ENCODE data around the gene CRB3. TPM values are rescaled to one million over a fixed set of nuclear protein-coding genes. Genes with fewer than 3 reads are reported as not detected.

CRB3 gene
- total and polyA plus RNA-seq, 2 of the 13 experiments (the other 11 are each of a cell fraction or from before 2014, with no cell fraction given) = 10.6 to 25.6 TPM

- no peaks in the 10 kb centered on the region for H3K9me3 ChIP-seq (ENCODE audit: low read length)
- DNase-seq (ENCODE audit: low spot score) (no peak), ATAC-seq (no peak), FAIRE-seq (no peak)
- intact Hi-C loops (cut with micrococcal nuclease; ENCODE audit: unreplicated experiment) (no loop called here), in situ Hi-C loops (cut with HindIII; ENCODE audit: extremely low pct_ligation_motif_present, low pct_unique_long_range_greater_than_20kb) (no loop called here)
- no peaks in the 10 kb centered on the region for H3K79me2 ChIP-seq (ENCODE audit: insufficient read depth, low read length)
- no TSS peak for BruUV-seq (replicated peaks)
- peak overlapping the region; percentile 81 to 91 (median 89) for H3K4me3 ChIP-seq (replicated peaks in 1 of 3; ENCODE audit: insufficient read depth in 1 of 3, low read depth in 2 of 3, low read length in 3 of 3)
- H3K4me1 ChIP-seq (ENCODE audit: insufficient read depth, low read length) = peaks cover 9% of the 10 kb centered on the region
- H3K9ac ChIP-seq (ENCODE audit: insufficient read depth, low read depth, low read length) = peak overlapping the region; percentile 85
- POLR2A ChIA-PET = interaction anchor here (2.3 kb wide), 1 partner anchor 11 kb away, joined by 13 read pairs; no protein-coding TSS in a partner anchor
- H2AFZ ChIP-seq (ENCODE audit: low read length) = no peak overlapping the region
- TF ChIP-seq ZBTB42 (CRISPR knock-in tag; IDR thresholded peaks at IDR 0.05) (0 out of 2 replicates have a peak, but pooled peaks have one; percentile 1), ZFAT (CRISPR knock-in tag; conservative IDR thresholded peaks at IDR 0.05) (no peak)
- H3K27me3 ChIP-seq (ENCODE audit: control insufficient read depth in 1 of 2, insufficient read depth in 2 of 2, low read length in 2 of 2) = no peaks in the 10 kb centered on the region
- 34% methylated on average over 6 of the region's 9 CpGs for WGBS (ENCODE audit: low lambda C conversion rate)
- H4K20me1 ChIP-seq (ENCODE audit: insufficient read depth, low read length) = no peaks in the 10 kb centered on the region
- peak overlapping the region; percentile 65 for H3K27ac ChIP-seq (ENCODE audit: extremely low read length, insufficient read depth, low read length)
- H3K36me3 ChIP-seq (replicated peaks in 1 of 2; ENCODE audit: control insufficient read depth in 1 of 2, insufficient read depth in 2 of 2, low read length in 2 of 2) = no peaks in the 10 kb centered on the region; a peak in 1 of 5 replicates
- peak overlapping the region; percentile 87 for H3K4me2 ChIP-seq (ENCODE audit: low read depth, low read length)
- CTCF ChIA-PET (ENCODE audit: low intra/inter-chr PET ratio, low total read pairs) = no interaction called here
Observed at GRCh38 chr19:6465006-6465405, 935 bp downstream of the CRB3 start.

DNA sequence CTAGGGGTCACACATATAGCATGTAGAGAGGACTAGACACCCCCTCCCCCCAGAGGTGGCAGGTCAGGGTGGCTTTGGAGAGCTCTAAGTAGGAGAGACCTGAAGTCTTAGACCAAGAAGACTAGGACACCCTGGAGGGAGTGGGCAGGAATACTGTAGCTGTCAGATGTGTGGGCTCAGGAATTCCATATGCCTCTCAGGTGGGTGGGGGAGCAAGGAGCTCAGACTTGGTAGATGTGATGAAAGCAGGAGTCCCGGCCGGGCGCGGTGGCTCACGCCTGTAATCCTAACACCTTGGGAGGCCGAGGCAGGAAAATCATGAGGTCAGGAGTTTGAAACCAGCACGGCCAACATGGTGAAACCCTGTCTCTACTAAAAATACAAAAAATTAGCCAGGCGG is 1.6 kb downstream of the CRB3 start:
- no peak for TF ChIP-seq MED13 (CRISPR knock-in tag; IDR thresholded peaks at IDR 0.05)
- TF ChIP-seq, protein P1, sequence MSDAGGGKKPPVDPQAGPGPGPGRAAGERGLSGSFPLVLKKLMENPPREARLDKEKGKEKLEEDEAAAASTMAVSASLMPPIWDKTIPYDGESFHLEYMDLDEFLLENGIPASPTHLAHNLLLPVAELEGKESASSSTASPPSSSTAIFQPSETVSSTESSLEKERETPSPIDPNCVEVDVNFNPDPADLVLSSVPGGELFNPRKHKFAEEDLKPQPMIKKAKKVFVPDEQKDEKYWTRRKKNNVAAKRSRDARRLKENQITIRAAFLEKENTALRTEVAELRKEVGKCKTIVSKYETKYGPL (CRISPR knock-in tag; IDR thresholded peaks at IDR 0.05) = no peak
- TF ChIP-seq SIN3B (IDR thresholded peaks at IDR 0.05; ENCODE audit: low read length) = no peak
- TF ChIP-seq ZNF207 (IDR thresholded peaks at IDR 0.05; ENCODE audit: borderline replicate concordance) = no peak
- TF ChIP-seq HOXD1 (CRISPR knock-in tag; IDR thresholded peaks at IDR 0.05) = no peak
- no peak for TF ChIP-seq MIXL1 (CRISPR knock-in tag; IDR thresholded peaks at IDR 0.05)
- no peak for TF ChIP-seq PAX8 (CRISPR knock-in tag; IDR thresholded peaks at IDR 0.05; ENCODE audit: borderline replicate concordance)
- no peak for TF ChIP-seq TGIF2 (CRISPR knock-in tag; IDR thresholded peaks at IDR 0.05)
- intact Hi-C loops (cut with micrococcal nuclease; ENCODE audit: unreplicated experiment) = no loop called here
- H3K9ac ChIP-seq (ENCODE audit: insufficient read depth, low read depth, low read length) = no peak overlapping the region
- no peak overlapping the region for H3K4me3 ChIP-seq (replicated peaks in 1 of 3; ENCODE audit: insufficient read depth in 1 of 3, low read depth in 2 of 3, low read length in 3 of 3)
- no peaks in the 10 kb centered on the region; a peak in 1 of 5 replicates for H3K36me3 ChIP-seq (replicated peaks in 1 of 2; ENCODE audit: control insufficient read depth in 1 of 2, insufficient read depth in 2 of 2, low read length in 2 of 2)
- CTCF ChIA-PET (ENCODE audit: low intra/inter-chr PET ratio, low total read pairs) = no interaction called here
- no peak for DNase-seq (ENCODE audit: low spot score)
- ATAC-seq = no peak
- peak overlapping the region; percentile 87 for H3K4me2 ChIP-seq (ENCODE audit: low read depth, low read length)
- WGBS (ENCODE audit: low lambda C conversion rate) = 99% methylated on average over 8 of the region's 8 CpGs
- no peaks in the 10 kb centered on the region for H3K9me3 ChIP-seq (ENCODE audit: low read length)
- peaks cover 9% of the 10 kb centered on the region for H3K4me1 ChIP-seq (ENCODE audit: insufficient read depth, low read length)
- H3K27ac ChIP-seq (ENCODE audit: extremely low read length, insufficient read depth, low read length) = no peak overlapping the region
- POLR2A ChIA-PET = interaction anchor here (2.3 kb wide), 1 partner anchor 11 kb away, joined by 13 read pairs; no protein-coding TSS in a partner anchor
- in situ Hi-C loops (cut with HindIII; ENCODE audit: extremely low pct_ligation_motif_present, low pct_unique_long_range_greater_than_20kb) = no loop called here
- no TSS peak for BruUV-seq (replicated peaks)
- no peak overlapping the region for H2AFZ ChIP-seq (ENCODE audit: low read length)
- H3K79me2 ChIP-seq (ENCODE audit: insufficient read depth, low read length) = no peaks in the 10 kb centered on the region
- FAIRE-seq = no peak
- no peaks in the 10 kb centered on the region for H3K27me3 ChIP-seq (ENCODE audit: control insufficient read depth in 1 of 2, insufficient read depth in 2 of 2, low read length in 2 of 2)
- H4K20me1 ChIP-seq (ENCODE audit: insufficient read depth, low read length) = no peaks in the 10 kb centered on the region

Measured in HepG2 (cell line).